NT2/D1 (cell line): ENCODE data around the gene BACE1.

ENCODE experiments used
- YY1 ChIP-seq: IDR thresholded peaks from 2 replicates; pipeline ENCODE4 v1.6.1; 2011; ENCODE audit not compliant: insufficient read length, insufficient read depth
- ZNF274 ChIP-seq: IDR thresholded peaks from 2 replicates; pipeline ENCODE4 v1.6.1; 2011; ENCODE audit warnings: mild to moderate bottlenecking, low read depth, low read length

GRCh38 chr11:117303101-117303500, 13.0 kb downstream of the BACE1 start:
- TF ChIP-seq ZNF274 (no peak), YY1 (no peak)
